NCI-H526 treated with DMSO at 0.1 percent for 48 hours (cell line): ENCODE data around the gene AKAP13.

Experiments used
- DNase-seq: peaks from one replicate; lab custom pipeline; 2025; lab: John Stamatoyannopoulos, UW

The AKAP13 gene

DNA sequence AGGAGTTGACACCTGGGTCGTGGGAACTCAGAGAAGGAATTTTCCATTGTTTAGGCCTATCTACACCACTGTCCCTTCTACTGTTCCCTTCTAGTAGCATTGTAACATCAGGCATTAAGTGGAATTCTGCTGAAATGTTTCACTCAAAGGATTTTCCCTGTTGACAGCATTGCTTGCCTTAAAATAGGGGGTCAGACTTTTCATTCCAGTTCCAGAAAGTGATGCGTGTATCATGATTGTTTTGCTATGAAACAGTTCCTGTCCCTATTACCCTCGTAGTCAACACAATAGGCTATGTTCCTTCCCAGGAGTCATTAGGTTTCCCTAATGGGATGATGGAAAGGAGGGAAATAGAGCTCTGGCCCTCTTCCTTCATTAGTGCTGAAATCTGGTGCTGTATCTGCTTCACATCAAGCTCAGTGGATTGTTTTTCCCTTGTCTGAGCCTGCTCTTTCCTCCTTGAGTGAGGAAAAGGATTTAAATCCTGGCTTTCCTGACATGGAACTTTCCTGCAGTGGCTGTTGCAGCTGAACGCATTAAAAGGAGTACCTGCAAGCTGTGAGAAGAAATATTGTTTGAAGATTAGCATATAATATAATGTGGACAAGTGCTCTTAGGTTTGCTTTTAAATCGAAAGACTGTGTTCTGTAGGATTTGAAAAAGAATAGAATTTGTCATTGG lies 218.5 kb downstream of the AKAP13 start:
- DNase-seq: no peak

DNA sequence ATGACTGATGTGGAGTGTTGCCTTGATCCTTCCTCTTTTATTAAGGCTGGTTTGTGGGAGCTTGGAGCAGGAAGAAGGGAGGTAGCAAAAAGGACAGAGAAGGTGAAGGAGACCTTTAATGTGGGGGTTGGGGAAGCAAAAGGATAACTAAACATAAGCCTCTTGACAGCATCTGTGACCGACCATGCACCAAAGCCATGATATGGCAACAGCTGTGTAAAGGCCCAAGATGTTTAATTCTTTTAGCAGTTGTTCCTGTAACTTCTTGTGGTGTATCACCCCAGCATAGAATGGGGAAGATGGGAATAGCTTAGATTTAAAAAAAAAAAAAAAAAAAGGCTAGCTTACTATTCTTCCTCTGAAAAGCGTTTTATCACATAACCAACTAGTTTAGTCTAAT lies 219.6 kb downstream of the AKAP13 start:
- no peak for DNase-seq

DNA sequence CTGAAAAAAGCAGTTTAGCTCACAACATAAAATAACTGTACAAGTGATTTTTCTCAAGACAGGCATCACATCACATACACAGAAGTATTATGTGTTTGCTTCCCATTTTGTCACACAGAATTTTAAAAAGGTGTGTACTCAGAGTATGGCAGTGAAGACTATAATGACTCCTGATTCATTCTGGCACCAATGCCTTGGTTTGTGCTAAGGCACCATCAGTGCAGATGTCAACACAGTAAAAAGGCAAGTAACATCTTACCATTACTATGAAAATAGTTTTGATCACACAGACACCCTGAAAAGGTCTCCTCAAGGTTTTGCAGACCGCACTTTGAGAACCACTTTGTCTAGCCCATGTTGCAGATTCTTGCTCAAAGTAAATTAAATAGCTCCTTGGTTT lies 222.8 kb downstream of the AKAP13 start:
- no peak for DNase-seq

DNA sequence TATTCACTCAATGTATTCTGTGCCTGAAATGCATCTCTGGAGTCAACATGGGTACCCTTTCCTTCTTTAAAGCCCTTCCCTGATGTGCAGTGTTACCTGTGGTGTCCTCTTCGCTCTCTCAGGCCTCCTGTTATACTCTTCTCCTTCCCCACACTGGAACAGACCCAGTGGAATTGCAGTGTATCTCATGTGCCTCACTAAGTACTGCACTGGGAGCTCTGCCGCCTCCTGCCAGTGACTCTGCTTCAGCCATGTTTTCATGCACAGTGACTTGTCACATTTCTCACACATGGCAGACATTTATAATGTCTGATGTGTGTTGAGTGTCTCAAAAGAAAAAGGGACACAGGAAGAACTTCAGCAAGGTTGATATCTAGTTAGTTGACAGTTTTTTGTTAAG lies 223.3 kb downstream of the AKAP13 start:
- DNase-seq: no peak

DNA sequence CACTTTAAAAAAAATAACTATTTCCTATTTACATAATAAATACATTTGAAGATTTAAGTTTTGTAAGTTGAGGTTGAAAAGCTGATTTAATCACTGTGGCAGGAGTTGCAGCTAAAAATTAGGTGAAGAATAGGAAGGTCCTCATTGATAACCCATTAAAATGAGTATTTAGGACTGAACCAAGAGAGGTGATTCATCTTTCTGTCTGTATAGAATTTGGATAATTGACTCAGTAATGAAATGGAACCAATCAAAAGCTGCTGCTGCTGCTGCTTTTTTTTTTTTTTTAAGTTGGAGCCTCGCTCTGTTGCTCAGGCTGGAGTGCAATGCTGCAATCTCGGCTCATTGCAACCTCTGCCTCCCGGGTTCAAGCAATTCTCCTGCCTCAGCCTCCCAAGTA lies 223.8 kb downstream of the AKAP13 start:
- DNase-seq: no peak

DNA sequence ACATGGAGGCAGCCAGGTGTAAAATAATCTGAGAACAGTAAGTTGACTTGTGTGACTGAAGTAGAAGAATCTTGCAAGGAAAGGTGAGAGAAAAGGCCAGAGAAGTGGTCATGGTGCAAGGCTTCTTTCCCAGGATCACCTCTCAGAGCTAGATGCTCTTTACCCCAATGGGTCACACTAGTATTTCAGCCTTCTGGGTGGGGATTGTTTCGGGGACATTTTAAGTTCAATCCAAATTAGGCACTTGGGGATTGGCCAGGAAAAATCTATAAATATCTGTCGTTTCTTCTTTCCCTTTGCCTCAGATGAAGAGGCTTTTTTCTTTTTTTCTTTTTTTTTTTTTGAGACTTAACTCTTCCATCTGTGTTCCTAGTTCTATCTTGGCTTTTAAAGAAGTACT lies 226.3 kb downstream of the AKAP13 start:
- no peak for DNase-seq

DNA sequence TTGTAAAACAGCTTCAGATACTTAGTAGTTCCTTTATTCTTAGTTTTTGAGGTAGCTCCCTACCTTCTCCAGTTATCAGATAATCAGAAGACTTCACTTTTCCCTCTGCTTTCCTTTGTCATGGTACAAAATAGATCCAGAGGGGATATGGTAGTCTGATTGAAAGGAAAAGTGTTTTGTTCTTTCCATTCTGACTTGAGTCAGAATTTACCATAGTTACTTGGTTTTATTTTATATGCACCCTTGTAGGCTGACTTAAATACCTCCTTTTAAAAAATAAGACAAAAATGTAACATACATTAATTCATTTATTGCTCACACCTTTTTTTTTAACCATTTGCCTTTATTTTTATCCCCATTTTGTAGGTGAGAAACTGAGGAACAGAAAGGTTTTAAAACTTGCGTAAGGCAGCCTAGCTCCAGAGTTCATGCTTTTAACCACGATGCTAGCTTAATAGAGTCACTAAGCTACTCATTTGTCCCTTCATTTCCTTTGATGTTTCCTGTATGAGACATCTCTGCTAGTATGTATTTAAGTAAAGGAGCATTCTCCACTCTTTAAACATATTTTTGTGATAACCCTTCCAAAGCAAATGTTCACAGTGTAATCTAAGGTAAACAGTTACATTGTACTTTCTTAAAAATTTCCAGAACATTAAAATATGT lies 226.9 kb downstream of the AKAP13 start:
- DNase-seq: no peak

DNA sequence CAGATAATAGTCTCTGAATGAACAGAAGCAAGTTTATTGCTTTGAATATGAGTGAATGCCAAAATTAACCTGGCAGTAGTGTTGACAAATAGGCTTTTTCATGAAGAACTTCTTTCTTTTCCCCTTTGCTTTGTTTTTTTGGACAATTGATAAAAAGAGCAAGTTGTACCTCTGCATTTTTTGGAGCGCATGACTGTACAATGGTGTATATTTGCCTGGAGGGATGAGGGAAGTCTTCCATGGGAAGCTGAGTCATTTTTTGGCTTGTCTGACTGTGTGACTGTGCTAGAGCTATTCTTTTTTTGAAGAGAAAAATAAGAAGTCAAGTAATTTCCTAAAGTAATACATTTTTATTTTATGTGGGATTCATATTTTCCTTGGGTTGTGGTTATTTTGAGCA lies 227.4 kb downstream of the AKAP13 start:
- no peak for DNase-seq

DNA sequence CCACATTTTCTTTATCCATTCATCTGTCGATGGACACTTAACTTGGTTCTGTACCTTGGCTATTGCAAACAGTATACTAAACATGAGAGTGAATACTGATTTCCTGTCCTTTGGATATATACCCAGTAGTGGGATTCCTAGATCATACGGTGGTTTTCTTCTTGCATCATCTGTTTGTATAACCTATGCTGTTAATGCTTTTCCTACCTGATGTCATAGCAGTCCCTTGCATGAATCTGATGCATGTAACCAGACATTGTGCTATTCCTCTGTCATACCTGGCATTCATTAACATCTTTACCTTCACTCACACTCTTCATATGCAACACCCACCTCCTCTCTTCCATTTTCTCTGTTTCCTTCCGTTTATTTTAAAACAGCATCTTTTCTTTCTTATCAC lies 229.1 kb downstream of the AKAP13 start:
- DNase-seq: no peak

DNA sequence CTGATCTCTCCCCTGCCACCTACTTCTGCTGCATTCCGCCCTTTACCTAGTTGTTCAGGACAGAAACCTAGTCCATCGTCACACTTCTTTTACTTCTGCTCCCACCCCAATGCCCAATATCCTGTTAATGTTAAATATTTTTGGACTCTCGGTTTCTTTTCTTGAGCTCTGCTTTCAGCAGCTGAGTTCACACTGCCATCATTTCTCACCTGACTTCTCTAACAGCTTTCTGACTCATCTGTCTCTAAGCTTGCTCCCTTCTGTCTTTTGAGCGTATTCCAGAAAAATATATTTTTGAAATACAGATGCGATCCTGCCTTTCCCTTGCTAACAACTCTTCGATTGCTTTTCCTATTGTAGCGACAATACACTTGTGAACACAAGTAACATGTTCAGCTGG lies 231.0 kb downstream of the AKAP13 start:
- no peak for DNase-seq

DNA sequence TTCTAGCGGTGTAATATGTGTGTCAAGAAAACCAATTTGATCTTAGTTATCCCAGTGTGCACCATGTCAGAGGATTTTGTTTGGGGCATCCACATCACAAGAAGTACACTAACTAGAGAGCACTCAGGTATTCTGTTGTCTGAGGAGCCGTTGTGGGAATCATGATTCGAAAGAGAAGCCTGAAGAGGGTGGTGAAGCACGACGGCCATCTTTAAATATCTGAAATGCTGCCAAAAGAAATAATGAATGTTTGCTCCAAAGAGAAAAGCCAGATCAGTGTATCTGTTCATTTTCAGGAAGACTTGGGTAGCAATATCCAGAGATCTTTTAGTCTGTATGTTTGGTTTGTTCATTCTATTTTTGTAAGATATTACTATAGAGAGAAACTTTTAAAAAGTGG lies 233.7 kb downstream of the AKAP13 start:
- no peak for DNase-seq

DNA sequence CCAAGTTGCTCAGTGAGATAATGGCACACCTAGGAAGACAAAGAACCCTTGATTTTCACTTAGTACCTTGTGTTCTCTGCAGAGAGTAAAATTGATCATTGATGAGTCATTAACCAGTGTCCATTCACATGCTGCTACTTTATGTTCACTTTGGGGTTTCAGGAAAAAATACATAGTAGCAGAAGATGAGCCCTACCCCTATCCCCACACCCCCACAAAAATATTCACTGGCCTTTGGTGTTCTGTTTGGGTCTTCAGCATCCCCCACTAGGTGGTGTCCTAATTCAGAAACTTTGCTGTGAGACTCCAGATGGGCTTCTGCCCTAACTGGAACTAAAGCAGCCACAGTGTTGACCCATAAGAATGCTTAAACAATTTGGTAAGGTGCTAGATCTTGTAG lies 235.5 kb downstream of the AKAP13 start:
- no peak for DNase-seq

DNA sequence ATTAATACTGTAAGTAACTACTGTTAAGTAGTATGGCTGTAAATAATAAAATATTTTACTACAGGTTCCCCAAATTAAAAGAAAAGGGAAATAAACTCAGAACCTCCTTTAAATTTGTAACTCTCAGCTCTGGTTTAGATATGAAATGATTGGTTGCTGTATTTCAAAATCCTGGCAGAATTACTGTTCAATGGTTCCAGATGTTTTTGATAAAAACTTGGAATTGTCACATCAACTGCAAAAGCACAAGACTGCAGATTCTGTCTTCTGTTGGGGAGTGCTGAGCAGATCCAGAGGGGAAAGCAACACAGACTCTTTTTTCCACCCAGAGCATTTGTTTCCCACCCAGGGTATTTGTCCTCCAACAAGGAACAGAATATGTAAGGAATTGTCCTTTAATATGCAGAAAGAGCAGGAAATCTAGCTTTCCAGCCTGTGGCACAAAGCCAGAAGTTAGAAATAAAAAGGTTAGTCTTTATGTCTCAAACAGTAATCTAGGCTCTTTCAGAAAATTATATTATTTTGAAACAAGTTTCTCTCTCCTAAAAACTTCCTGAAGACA lies 236.2 kb downstream of the AKAP13 start:
- DNase-seq: no peak

DNA sequence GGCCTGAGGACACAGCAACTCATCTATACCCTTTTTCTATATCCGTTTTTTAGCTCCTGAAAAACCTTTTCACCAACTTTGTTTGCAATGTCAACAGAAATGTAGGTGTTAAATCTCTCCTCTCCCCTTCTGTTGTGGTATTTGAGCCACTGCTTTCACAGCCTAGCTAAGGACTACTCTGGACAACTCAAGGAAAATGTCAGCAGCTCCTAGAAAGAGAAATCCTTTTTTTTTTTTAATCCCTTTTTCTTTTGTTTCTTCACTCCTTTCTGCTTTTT lies 237.8 kb downstream of the AKAP13 start:
- no peak for DNase-seq

DNA sequence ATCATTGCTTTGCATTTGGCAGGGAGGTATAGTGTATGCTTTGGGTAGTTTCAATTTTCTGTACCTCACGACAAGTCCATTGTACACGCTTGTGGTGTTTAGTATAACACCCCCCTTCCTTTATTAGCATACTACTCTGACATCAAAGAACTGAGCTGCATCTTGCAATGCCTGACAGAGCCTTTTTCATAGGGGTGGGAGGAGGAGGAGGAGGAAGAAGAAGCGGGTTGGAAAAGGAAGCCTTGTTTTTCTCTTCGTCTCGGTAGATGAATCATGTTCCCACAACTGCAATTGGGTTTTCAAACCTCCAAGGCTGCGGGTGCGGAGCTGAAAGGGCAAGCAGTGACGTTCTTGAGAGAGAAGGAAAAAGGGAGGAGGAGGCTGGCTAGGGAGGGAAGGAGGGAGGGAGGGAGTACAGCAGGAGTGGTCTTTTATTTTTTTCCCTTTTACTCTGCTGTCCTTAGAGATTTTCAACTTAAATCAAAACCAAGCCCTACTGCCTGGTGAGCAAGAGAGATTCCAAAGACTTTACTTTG lies 238.6 kb downstream of the AKAP13 start:
- DNase-seq: no peak

DNA sequence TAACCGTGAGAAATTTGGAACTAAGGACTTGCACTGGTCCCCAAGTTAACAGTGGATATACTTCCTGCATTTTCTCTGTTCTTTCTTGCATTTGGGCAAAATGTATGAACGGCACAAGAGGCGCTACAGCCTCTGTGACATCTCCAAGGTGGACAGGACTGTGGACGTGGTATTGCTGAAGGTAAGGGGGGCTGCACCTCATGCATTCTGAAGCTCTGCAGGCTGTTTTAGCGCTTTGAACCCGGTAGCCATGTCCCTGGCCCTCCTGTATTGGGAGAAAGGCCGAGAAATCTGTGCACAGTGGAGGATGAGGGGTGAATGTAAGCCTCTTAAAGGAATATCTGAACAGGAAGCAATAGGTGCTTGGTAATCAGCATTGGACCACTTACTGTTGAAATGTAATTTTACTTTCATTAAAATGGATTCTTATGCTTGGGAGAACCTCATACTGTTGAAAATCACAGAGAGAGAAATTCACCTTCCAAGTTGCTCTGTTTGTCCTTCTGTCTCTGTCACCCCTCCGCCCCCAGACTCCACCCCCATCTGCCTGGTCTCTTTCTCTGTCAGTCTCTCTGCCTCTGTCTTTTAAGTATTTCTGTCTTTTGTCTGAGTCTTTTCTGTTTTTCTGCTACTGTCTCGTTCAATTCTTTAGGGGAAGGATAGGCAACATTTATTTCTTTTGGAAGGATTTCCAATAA lies 239.7 kb downstream of the AKAP13 start:
- no peak for DNase-seq

DNA sequence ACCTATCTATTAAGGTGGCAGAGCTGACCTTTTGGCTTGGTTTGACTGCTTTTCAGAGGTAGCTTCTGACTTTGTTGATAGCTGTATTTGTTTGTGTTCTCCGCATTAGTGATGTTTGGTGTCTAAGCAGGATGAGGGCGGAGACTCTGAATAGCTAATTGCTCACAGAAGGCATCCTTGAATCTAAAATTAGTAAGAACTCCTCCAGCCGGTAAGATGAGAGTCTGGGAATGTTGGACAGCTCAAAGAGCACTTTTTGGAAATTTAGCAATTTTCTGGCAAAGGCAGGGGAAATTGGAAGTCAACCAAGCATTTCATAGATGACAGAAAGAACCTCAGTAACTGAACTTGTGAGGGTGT lies 240.3 kb downstream of the AKAP13 start:
- no peak for DNase-seq

DNA sequence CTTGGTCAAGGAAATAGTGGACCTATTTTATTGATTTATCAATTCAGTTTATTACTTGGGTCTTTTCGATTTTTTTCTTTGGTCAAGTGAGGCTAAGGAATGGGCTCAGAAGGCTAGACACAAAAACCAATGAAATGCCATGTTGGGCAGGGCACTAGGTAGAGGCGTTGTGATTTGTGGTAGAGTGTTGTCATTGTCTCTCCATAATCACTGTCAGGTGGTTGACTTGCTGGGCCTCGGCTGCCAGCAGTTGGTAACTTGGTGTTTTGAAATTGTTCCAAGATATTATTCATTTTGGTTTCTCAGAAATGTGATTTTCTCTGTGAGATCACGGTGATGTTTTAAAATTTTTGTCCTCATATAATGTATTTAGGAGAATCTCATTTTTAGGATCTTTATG lies 240.7 kb downstream of the AKAP13 start:
- no peak for DNase-seq

DNA sequence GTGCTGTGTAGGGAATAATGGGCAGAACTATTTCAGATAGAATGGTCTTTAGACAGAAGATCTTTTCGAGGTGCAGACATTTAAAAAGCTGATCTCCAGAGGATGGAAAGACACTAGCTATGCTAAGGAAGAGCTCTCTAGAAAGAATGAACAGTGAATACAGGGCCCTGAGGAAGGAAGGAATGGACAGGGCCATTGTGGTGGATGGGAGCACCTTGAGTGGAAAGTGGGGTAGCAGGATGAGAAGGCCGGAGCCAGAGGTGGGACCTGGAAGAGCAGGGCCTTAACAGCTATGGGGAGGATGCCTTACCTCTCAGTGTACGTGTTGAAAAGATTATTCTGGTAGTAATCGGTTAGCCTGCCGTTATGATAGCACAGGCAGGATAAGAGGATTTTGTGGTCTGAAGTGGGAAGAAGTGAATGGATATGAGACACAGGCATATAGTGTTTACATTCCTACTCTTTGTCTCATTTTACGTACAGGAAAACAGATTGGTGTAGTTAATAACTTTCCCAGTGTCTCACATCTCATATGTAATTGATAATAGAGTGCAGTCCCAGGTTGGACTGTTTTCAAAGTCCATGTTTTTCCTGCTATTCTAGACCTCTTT lies 241.9 kb downstream of the AKAP13 start:
- DNase-seq: no peak

DNA sequence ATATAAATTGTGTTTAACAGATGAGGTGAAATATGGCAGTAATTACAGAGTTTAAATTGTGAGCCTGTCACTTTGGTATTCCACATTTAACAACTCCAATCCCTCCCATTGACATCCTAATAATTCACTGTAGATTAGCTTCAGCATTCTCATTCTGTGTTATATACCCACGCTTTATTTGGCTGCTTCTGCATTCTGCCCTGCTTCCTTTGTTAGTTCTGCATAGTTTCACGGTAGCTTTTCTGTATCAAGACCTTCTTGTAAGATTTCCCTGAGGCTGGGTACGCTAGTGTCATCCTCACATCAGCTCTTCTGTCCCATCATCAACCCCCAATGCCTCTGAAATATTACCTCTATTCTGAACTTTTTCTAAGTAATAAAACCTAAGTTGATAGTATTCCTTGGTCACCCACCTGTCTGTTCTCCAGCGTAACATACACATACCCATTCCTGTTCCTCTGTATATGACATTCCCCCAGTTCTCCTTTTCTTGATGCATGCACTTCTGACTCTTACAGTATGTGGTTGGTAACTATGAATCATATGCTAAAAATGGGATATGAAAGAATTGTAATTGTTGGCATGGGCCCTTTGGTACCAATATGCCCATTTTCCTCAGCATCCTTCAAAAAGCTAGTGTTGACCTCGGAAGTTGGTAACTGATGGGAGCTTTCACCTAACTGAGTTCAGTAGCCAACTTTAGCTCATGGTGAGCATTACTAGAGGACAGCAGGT lies 243.1 kb downstream of the AKAP13 start:
- DNase-seq: no peak

DNA sequence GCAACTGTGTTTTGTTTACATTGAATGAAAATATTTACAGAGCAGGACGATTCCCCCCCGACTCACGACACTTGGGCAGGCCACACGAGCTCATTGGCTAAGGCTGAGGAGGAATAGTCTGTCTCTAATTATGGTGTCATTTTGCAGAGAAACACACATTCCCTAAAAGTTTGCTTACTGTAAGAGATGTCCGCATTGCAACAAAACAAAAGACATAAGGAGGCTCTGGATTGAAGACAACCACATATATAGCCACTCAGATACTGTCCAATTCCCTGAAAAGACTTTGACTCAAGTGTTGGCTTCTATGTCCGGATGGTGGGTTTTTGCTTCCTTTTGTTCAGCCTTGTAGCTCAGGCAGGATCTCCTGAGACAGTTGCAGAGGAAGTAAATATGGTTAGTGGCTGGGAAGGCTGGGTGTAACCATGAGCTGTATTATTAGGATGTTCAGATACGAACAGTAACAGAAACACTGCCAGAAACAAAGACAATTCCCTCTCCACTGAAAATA lies 243.9 kb downstream of the AKAP13 start:
- no peak for DNase-seq
